Stimulated activated CD8-positive, alpha-beta memory T cell treated with anti-CD3 and anti-CD28 coated beads, Interleukin-4, amount 100 ng/mL, for 4 hours (primary cell): Measurements from ENCODE around the gene BHLHA15.
A peak's percentile ranks its signal among the peaks of the same experiment; 100 is the strongest.

Experiments used
- DNase-seq, 2 donors: peaks; one replicate each; pipeline ENCODE4 v3.0.0-alpha.2; 2020; ENCODE audit warnings: low read depth in 2 of 2, low spot score in 1 of 2

BHLHA15 gene

DNA sequence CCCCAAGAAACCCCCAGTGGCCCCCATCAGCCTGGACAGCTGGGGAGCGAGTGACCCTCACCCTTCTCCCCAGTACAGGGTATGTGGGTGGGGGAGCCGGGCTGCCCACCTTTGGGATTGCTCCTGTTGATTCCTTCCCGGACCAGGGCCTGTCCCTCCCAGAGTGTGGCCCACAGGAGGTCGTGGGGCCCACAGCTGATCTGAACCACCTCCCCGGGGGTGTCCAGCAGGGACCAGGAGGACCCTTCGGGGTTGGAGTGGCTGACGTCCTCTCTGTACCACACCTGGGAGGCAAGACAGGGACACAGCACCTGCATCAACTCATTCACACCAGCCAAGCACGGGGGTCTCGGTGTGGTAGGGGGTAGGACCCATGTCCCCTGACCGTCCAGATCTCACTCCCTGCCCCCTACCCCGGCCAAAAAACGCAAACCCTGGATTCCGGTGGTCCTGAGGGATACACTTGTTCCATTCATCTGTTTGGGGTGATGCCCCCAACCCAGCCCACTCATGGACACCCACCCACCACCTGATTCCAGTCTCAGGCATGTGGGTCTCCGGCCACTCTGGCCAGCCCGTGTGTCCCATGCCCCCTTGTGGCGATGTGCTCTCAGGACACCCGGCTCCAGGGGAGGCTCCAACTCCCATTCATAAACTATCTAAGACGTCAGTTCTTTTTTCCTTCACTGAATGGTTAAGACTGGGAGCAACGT lies 29.9 kb downstream of the BHLHA15 start:
- no peak for DNase-seq

DNA sequence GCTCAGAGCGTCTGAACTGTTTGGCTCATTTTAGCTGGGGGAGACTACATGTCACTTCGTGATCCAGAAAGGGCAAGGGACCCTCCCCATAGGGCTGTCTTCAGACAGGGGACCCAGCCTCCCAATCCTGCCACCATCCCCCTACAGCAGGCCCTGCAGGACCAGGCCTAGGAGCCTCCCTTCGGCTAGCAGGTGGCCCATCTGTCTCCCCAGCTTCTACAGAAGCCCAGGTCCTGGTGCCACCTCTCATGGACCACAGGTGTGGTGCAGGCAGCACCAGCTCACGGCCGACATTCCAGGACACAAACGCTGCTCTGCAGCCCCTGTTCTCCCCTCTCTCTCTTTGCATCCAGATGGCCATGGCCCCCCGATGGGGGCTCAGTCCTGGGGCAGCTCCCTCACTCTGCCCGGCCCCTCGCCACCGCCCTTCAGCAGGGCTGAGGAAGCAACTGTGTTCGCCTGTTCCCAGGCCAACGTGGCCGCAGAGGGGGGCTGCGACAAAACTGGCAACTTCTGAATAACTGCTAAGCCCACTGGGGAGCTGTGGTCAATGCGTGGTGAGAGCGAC lies 30.5 kb downstream of the BHLHA15 start:
- DNase-seq = no peak

DNA sequence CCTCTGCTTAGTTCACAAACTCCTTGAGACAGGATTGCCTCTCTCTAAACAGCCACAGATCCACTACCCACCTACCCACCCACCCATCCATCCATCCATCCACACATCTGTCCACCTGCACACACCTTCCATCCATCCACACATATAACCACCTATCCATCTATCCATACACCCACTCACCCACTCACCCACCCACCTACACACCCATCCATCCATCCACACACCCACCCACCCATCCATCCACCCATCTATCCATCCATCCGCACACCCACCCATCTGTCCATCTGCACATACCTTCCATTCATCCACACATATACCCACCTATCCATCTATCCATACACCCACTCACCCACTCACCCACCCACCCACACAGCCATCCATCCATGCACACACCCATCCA lies 31.1 kb downstream of the BHLHA15 start:
- no peak for DNase-seq

DNA sequence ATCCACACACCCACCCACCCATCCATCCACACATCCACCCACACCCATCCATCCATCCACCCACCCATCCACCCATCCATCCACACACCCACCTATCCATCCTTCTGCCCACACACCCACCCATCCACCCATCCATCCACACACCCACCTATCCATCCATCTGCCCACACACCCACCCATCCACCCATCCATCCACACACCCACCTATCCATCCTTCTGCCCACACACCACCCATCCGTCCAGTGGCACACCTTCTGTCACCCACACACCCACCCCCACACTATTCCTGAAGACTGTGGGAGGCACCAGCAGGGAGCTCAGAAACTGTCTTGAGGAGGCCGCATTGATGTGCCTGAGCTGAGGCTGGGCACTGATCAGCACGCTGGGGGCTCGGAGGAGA lies 31.7 kb downstream of the BHLHA15 start:
- no peak for DNase-seq

DNA sequence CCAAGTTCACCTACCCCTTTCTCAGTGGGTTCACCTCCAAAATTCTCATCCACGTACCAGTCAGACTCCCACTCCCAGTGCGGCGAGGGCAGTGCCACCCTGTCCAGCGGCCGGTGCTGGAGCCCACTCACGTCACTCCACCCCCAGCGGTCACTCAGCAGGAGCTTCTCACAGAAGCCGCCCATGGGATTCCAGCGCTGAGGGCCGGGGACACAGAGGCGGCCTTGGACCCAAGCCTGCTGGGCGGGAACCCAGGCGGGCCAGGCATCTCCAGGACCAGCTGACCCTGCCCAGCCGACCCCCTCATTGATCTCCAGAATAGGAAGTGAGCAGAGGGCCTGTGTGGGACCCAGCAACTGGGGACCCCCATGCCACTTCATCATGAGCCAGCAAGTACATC lies 33.6 kb downstream of the BHLHA15 start:
- no peak for DNase-seq

DNA sequence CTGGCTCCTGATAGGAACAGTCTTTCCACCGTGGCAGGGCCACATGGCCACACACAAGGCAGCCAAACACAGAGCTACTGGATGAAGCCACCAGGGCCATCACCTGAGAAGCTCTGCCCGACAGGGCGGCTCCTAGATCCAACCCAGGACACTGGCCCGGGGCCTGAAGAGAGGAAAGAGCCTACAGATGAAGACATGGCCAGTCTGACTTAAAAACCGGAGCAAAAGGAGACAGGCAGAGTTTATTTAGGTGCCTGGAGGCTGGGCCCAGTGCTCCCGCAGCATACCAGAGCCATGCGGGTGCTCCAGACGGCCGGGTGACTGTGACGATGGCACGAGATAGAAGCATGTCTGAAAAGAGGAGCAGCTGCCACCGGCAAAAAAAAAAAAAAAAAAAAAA lies 36.9 kb downstream of the BHLHA15 start:
- DNase-seq = no peak

DNA sequence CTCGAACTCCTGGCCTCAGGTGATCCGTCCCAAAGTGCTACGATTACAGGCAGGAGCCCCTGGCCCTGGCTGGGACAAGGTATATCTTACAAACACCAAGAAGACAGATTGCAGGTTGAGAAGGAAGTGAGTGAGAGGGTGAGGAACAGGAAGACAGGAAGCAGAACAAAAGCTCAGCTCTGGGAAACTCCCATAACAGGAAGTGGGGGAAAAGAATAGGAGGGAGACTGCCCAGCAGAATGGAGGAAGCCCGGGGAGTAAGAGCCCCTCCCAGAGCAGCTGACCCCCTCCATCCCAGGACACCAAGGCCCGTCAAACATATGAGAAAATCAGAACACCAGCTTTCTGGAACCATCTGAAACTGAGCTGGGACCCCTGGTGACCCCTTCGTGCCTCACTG lies 37.9 kb downstream of the BHLHA15 start:
- no peak for DNase-seq

DNA sequence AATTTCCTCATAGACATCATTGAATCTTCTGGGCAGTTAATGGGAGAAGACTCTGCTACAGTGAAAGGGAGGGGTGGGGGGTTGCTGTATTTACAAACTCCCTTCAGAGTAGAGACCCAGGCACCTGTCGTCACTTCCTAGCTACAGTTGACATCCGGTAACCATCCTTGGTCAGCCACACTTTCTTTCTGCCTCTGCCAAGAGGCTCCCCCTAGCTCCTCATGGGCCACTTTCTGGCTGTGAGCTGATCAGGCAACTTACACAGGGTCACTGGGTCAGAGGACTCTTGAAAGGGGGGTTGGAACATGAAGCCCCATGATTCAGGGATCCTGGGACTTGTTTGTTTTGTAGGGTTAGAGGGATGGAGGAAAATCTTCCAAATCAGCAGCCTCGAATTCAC lies 39.5 kb downstream of the BHLHA15 start:
- DNase-seq = no peak

DNA sequence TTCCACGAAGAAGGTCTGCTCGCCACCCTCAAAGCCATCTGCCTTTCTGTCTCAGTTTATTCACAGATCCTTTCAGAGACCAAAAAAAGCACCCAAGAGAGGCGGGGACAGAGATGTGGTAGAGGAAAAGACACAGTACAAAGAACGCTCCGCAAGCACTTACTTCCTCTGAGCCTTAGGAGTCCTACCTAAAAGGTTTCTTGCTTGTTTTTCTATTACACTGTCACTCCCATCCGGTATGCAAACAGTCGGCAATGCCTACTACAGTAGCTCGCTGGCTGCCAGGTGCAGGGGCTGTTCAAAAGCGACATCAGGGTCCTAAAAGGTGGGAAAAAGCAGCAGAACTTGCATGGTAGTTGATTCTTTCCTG lies 40.0 kb downstream of the BHLHA15 start:
- no peak for DNase-seq

DNA sequence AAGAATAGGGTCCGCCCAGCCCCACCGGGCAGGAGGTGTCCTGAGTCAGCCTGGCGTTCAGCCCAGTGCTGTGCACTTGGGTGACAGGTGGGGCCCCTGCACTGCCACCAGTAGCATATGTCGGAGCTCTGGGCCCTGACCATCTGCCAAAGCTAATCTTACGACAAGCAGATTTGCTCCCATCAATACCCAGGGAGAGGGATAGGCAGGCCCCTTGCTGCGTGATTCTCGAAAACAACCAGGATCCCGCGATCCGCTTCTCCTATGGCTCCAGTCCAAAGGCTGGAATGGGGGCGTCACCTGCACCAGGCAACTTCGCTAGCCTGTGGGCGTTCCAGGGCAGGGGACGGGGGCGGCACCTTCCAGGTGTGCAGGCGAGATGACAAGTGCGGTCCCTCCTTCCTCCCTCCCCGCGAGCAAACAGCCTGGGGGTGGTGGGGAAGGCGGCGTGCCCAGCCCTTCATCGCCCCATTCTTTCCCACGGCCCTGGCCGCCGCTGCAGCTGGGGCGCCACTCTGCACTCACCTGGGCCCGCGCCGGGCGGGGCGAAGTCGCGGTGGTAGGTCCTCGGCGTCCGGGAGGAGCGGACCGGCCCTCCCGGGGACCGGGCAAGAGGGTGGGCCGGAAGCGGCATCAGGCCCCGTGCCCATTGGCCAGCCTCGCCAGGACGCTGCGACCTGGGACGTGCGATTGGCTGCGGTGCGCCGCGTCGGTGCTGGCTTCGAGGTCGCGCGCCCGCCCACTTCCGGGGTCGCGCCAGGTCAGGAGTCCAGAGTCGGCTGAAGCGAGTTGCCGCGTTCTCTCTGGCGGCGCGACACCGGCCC lies 40.6 kb downstream of the BHLHA15 start, which contains the start of gene TECPR1:
Gene TECPR1 (minus strand): TSS at position 632 of the 824 bp plus-strand sequence. CDS start 6,086 bp downstream, outside the sequence.
- peak; percentile 57 to 66 for DNase-seq

DNA sequence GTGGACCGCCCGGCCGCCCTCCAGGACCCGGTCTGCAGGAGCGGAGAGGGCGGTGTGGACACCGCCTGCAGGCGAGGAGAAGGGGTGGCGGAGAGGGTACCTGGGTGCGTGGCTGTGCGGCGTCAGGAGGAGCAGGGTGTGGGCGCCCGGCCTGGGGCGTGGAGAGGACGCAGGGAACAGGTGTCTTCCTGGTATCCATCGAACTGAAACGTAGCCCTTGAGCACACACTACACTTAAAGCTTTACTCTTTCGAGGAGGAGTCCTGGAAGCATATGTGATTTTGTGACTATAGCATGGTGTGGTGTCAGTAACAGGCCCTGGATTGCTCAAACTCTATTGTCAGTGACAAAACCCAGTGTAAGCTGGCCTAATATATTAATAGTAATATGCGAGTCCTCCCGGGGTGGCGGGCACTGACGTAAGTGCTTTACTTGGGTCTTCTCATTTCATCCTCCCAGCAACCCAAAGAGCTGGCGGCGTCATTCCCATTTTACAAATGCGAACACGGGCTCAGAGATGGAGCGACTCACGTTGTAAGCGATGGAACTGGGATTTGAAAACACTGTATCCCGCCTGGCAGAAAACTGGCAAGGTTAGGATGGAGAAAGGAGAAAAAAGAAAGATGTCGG lies 41.3 kb downstream of the BHLHA15 start:
- no peak for DNase-seq

DNA sequence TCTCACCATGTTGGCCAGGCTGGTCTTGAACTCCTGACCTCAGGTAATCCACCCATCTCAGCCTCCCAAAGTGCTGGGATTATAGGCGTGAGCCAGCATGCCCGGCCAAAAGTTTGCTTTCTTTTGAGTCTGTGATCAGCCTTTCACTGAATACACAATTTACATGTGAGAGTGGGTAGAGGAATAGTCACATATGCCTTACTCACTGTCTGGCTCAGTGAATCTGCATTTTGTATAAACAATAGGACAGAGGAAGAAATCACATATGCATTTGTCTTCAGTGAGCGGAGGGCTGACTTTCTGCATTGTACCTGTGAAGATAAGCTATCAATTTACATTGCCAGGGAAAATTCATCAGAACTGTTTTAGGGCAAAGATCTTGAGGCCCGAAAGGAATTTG lies 43.3 kb downstream of the BHLHA15 start:
- DNase-seq = no peak

DNA sequence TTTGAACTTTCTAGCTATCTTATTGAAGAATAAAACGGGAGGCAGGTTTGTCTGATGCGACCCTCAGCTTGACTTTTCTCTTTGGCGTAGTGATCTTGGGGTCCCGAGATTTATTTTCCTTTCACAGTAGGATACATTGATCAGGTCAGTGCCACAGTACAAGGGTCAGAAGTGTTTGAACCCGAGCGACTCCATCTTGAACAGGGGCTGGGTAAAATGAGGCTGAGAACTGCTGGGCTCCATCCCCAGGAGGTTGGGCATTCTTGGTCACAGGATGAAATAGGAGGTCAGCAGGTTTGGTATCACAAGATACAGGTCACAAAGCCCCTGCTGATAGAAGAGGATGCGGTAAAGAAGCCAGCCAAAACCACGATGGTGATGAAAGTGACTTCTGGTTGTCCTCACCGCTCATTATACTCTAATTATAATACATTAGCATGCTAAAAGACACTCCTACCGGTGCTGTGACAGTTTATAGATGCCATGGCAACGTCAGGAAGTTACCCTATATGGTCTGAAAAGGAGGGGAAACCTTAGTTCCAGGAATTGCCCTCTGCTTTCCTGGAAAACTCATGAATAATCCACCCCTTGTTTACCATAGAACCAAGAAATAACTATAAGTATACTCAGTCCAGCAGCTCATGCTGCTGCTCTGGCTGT lies 43.8 kb downstream of the BHLHA15 start:
- DNase-seq = no peak

DNA sequence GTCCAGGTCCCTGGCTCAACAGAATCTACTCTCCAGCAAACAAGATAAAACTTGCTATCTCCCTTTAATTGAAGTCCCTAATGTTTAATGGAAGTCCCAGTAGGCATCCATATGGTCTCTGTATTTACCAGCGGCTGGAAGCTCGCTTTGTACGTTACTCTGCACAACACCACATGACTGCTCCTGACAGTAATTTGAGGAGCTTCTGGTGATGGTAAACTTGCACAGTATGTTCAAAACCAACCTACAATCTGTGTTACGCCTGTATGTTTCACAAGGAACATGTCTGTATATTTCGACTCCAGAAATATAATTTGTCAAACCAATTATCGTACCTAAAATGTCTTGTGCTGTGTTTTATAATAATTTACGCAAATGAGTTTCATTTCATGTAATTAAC lies 45.2 kb downstream of the BHLHA15 start:
- DNase-seq = no peak

DNA sequence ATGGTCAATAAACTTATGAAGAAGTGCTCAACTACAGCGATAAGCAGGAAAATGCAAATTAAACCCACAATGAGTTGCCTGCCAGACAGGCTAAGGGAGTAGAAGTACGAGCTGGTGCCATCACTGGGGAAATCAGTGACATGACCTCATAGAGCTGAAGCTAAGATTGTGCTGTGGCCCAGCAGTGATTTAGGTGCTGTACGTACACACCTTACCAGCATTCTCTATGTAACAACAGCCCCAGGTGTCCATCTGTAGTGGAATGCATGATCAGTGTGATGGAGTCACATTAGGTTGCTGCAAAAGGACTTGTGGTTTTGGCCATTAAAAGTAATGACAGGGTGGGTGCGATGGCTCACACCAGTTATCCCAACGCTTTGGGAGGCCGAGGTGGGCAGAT lies 46.5 kb downstream of the BHLHA15 start:
- DNase-seq = no peak
